GM21825 (cell line): ENCODE measurements around the gene ARMC9.

Source experiments
- ATAC-seq: cut with Tn5 transposase; IDR thresholded peaks from one replicate; pipeline ENCODE4 v1.9.1; 2021; ENCODE audit warnings: mild to moderate bottlenecking, moderate library complexity; ENCODE audit not compliant: unreplicated experiment

Gene ARMC9

GRCh38 chr2:231201475-231201814 lies 3.0 kb downstream of the ARMC9 start:
- no peak for ATAC-seq

DNA sequence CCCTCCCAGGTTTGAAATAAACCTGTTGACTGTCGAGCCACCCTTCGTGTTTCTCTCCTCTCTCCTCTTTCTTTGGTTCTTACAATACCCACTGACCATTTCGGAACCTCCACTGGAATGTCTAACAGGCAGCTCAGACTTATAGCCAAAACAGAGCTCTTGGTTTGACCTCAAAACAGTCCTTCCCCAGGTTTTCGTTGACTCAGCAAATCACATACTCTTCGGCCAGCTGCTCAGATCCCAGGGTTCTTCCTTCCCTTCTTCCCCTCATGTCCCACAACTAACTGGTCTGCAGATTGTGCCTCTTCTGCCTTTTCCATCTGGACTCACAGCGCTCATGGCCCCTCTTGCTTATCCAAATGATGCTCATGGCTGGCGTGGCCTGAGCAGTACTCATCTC lies 4.7 kb downstream of the ARMC9 start:
- no peak for ATAC-seq

GRCh38 chr2:231204146-231204545 lies 5.7 kb downstream of the ARMC9 start:
- ATAC-seq, result no peak

DNA sequence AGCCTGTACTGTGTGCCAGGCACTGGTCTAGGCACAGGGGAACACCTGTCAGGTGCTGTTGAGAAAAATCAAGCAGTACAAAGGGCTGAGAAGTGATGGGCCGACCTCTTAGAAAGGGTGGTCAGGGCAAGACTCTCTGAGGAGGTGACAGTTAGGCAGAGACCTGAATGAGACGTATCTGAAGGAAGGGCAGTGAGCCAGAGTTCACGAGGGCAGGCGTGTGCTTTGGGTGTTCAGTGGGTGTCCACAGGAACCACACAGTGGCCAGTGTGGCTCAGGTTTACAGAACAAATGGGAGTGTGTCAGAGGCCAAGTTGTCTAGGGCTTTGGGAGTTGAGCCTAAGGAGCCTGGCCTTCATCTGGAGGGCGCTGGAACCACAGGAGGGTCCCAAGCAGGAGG lies 6.2 kb downstream of the ARMC9 start:
- ATAC-seq, result no peak

- no peak for ATAC-seq
These were observed 9.3 kb downstream of the ARMC9 start for GRCh38 chr2:231207734-231208133.

DNA sequence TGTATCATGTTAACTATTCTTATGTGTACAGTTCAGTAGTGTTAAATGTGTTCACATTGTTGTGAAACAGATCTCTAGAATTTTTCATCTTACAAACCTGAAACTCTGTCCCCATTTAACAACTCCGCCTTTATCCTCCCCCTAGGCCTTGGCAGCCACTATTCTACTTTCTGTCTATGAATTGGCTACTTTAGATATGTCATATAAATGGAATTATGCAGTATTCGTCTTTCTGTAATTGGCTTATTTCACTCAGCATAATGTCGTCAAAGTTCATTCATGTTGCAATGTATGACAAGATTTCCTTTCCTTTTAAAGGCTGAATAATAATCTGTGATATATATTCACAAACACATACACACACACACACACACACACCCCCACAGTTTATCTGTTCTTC lies 12.4 kb downstream of the ARMC9 start:
- no peak for ATAC-seq

DNA sequence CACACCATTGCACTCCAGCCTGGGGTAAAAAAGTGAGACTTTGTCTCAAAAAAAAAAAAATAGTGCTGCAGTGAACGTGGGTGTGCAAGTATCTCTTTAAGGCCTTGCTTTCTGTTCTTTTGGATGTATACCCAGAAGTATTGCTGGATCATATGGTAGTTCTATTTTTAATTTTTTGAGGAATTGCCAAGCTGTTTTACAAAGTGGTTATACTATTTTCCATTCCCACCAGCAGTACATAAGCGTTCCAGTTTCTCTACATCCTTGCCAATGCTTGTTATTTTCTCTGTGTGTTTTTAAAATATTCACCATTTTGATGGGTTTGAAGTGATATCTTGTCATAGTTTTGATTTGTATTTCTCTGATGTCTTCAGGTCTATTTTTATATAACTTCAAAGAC lies 13.1 kb downstream of the ARMC9 start:
- ATAC-seq, result no peak

DNA sequence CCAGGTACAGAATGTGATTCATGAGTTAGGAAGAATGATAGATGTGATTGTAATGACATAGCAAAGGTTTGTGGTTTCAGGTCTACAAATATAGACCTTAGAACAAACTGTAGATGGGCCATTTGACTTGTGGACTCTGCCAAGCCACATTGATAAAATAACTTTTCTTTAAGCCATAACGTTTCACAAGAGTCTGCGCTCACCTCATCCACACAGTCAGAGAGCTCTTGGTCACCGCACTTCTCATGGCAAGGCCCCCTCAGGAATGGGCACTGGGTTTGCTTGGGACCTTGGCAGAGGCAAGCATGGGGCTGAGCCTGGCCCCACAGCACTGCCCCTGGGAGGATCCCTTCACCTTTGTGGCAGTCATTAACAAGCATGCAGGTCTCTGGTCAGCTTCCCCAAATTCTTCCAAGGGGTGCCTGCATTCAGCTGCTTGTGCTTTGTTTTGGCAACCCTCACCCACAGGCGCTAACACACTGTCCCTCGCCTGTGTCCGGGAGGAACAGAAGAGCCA lies 14.0 kb downstream of the ARMC9 start:
- ATAC-seq, result no peak

DNA sequence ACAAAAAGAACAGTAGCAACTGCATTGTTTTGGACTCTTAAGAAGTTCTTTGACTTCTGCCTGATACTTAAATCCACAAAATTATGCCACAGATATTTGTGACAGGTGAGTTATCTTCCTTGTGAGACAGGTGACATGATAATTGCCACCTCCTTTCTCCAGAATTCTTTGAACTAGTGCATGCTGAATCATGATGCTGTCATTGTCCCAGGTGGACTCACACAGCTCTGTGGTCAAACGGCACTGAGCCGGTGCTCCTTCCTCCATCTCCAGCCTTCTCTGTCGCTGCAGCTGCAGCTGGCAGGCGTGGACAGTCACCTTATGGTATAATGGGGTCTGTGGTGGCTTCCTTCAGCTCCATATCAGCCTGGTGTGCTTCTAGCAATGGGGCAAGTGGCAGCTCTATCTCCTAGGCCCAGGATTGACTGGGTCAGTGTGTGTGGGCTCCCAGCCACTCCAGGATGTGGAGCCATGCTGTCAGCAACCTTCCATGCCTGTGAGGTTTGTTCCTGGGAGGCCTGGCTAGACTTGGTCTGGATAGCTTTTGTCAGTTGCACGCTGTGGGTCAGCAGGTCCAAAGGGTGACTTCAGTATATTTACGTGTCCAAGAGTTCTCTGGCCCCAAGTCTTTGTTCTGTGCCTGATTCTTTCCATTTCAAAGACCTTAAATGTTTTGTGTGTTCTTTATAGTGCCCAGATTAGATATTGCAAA lies 15.7 kb downstream of the ARMC9 start:
- ATAC-seq, result no peak

- no peak for ATAC-seq
These were observed 19.9 kb downstream of the ARMC9 start for GRCh38 chr2:231218366-231218765.

DNA sequence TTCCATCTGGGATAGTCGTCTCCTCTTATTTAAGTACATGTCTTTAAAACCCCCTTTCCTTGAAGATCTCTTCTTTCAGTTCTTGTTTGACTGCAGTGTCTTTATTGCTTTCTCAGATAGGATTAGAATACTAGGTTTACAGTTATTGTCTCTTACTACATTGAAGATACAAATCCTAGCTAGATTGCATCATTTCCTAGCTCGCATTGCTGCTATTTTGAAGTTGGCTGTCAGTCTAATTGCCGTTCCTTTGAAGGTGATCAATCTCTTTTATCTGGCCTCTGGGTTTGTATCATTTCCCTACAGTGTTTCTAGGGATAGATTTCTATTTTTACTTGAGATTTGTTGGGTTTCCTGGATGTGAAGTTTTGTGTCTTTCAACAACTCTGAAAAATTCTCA lies 20.9 kb downstream of the ARMC9 start:
- ATAC-seq, result no peak

DNA sequence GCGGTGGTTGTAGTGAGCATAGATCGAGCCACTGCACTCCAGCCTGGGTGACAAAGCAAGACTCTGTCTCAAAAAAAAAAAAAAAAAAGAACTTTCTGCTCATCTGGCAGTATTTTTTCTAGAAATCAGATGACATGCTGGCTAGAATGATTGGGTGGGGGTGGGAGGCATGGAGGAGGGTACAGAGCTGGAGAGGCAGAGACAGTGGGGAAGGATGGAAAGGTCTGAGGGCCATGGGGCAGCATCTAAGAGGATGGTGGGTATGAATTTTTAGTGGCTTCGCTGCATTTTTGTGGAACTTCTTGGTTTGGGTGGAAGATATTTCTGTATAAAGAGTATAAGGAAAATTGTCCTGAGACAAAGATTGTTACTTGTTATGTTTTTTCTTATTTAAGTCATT lies 23.3 kb downstream of the ARMC9 start:
- no peak for ATAC-seq

DNA sequence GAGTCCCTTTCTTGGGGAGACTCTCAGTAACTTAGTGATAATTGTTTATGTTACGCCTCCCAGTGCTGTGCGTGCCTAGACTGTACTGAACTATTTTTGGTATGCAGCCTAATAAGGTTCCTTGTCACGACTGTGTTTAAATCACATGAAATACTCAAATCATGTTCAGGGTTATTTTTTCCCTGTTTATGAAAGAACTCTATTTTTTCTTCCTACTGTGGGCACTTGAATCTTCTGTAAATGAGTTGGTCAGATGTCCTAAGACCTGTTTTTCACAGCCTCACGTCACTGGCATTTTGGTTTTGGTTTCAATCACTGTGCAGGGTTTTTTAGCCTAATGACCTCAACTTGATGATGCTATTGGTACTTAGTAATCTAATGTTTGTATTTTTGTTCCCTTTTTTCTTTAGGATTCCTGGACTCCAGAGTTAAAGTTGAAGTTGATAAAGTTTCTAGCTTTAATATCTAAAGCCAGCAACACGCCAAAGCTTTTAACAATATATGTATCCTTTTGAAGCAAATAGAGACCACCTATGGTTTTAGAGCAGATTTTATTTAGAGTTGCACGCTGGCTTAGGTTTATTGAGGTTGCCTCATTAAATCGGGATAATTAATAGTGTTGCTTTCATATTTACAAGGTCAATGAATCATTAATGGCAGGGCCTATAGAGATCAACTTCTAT lies 24.0 kb downstream of the ARMC9 start:
- peak; percentile 68 for ATAC-seq

GRCh38 chr2:231223001-231223375 lies 24.6 kb downstream of the ARMC9 start:
- no peak for ATAC-seq

DNA sequence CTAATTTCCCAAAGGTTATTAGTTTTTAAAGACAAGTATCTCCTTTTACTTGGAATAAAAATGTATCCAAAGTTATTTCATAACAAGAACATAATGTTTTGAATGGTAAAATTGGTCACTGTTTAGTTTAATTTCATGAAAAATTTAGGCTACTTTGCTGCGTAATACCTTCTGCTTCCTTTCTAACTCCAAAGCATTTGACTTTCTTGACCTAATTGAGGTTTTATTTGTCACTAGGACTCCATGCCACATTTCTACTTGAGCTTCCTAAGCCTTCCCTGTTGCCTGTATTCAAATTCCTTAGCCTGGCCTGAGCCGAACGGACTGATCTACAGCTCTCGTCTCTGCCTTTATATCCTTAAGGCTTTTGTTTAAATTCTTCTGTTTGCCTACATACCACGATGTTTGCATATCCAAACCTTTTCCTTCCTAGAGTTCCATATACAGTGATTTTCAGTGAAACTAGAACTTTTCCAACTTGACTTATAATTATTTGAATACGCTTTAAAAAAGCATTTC lies 25.1 kb downstream of the ARMC9 start:
- ATAC-seq, result no peak

GRCh38 chr2:231227310-231228162 lies 29.1 kb downstream of the ARMC9 start:
- peak; percentile 60 for ATAC-seq

GRCh38 chr2:231228223-231228622 lies 29.8 kb downstream of the ARMC9 start:
- ATAC-seq, result peak; percentile 78

- no peak for ATAC-seq
These were observed 30.6 kb downstream of the ARMC9 start for GRCh38 chr2:231228974-231229529.

DNA sequence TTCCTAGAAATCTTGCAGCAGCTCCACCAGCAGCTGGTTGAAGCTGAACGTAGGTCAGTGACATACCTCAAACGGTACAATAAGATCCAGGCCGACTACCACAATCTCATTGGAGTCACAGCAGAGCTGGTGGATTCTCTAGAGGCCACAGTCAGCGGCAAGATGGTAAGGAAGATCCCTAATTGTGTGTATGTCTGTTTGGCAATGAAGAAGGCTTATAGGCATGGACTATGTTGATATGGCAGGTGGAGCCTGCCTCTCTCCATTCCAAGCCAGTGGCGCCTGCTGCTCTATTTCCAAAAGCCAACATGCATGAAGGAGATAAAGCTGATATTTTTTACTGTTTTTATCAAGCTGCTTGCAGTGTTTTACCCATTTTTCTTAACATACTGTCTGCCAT lies 36.8 kb downstream of the ARMC9 start:
- ATAC-seq, result no peak

DNA sequence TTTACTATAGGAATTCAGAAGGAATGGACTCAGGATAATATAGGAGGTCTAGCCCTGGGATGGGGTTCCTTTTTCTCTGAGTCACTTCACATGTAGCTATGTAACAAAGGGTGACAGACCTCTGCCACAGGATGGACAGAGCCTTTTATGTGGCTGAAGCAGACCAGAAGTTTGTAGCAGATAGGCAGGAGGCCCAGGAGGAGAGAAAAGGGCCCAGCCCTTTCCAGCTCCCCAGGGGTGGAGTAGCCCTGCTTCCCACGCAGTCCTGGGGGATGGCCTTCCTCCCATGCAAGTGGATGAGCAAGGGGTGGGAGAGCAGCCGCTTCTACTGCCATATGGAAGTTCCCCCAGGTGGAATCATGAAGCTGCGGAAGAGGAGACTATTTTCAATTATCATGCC lies 40.3 kb downstream of the ARMC9 start:
- ATAC-seq, result no peak

GRCh38 chr2:231239751-231240150 lies 41.3 kb downstream of the ARMC9 start:
- no peak for ATAC-seq
